ENCODE data around the gene UAP1L1. TPM values are rescaled to one million over a fixed set of nuclear protein-coding genes. Genes with fewer than 3 reads are reported as not detected.

UAP1L1 gene
- total and polyA plus RNA-seq, 2 of the 8 experiments (the other 6 are each of a cell fraction or from before 2014, with no cell fraction given): 2.0 to 5.4 TPM

DNA sequence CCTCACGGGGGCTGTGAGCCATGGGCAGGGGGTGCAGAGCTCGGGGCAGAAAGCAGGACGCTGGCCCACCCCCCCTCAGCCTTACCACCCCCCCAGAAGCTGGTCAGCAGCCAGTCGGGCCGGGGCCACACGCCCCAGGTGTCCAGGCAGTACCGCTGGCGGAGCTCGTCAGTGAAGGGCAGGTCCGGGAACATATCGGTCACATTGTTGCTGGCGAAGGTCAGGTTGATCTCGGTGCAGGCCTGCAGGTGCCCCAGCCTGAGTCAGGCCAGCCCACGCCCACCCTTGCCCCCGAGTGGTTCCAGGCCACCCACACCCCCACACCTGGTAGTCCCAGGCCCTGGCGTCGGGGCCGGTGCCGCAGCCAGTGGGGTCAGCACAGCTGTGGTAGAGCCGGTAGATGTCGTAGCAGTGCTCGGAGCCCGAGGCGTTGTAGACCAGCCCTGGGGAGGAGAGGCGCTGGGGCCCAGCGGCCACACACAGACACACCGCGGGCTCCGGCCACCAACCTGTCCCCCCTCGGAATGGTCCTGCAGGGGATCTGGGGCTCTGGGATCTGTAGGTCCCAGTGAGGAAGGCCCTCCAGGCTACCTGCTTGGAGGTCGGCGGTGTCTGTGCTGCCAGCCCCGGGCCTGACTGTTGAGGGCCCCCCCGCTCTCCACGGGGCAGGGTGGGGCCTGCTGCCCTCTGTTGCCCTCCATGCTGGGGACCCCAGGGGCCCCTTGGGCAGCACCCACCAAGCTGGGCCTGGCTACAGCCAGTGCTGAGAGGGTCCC, 34.7 kb downstream of the UAP1L1 start (continued):
- TF ChIP-seq EGR1 (IDR thresholded peaks at IDR 0.05; ENCODE audit: borderline replicate concordance, low read depth, low read length) (no peak), SIRT6 (IDR thresholded peaks at IDR 0.05; ENCODE audit: low read length) (no peak), CREB1 (IDR thresholded peaks at IDR 0.05) (no peak), NANOG (IDR thresholded peaks at IDR 0.05; ENCODE audit: insufficient read depth, low read depth, low read length, poor library complexity, severe bottlenecking) (no peak), BCL11A (IDR thresholded peaks at IDR 0.05; ENCODE audit: low read depth in 2 of 2, low read length in 2 of 2) (no peak), SIX5 (IDR thresholded peaks at IDR 0.05; ENCODE audit: low read depth, low read length) (no peak), SAP30 (IDR thresholded peaks at IDR 0.05; ENCODE audit: insufficient read depth, insufficient replicate concordance, low read length) (no peak)
- TF ChIP-seq, protein P1, sequence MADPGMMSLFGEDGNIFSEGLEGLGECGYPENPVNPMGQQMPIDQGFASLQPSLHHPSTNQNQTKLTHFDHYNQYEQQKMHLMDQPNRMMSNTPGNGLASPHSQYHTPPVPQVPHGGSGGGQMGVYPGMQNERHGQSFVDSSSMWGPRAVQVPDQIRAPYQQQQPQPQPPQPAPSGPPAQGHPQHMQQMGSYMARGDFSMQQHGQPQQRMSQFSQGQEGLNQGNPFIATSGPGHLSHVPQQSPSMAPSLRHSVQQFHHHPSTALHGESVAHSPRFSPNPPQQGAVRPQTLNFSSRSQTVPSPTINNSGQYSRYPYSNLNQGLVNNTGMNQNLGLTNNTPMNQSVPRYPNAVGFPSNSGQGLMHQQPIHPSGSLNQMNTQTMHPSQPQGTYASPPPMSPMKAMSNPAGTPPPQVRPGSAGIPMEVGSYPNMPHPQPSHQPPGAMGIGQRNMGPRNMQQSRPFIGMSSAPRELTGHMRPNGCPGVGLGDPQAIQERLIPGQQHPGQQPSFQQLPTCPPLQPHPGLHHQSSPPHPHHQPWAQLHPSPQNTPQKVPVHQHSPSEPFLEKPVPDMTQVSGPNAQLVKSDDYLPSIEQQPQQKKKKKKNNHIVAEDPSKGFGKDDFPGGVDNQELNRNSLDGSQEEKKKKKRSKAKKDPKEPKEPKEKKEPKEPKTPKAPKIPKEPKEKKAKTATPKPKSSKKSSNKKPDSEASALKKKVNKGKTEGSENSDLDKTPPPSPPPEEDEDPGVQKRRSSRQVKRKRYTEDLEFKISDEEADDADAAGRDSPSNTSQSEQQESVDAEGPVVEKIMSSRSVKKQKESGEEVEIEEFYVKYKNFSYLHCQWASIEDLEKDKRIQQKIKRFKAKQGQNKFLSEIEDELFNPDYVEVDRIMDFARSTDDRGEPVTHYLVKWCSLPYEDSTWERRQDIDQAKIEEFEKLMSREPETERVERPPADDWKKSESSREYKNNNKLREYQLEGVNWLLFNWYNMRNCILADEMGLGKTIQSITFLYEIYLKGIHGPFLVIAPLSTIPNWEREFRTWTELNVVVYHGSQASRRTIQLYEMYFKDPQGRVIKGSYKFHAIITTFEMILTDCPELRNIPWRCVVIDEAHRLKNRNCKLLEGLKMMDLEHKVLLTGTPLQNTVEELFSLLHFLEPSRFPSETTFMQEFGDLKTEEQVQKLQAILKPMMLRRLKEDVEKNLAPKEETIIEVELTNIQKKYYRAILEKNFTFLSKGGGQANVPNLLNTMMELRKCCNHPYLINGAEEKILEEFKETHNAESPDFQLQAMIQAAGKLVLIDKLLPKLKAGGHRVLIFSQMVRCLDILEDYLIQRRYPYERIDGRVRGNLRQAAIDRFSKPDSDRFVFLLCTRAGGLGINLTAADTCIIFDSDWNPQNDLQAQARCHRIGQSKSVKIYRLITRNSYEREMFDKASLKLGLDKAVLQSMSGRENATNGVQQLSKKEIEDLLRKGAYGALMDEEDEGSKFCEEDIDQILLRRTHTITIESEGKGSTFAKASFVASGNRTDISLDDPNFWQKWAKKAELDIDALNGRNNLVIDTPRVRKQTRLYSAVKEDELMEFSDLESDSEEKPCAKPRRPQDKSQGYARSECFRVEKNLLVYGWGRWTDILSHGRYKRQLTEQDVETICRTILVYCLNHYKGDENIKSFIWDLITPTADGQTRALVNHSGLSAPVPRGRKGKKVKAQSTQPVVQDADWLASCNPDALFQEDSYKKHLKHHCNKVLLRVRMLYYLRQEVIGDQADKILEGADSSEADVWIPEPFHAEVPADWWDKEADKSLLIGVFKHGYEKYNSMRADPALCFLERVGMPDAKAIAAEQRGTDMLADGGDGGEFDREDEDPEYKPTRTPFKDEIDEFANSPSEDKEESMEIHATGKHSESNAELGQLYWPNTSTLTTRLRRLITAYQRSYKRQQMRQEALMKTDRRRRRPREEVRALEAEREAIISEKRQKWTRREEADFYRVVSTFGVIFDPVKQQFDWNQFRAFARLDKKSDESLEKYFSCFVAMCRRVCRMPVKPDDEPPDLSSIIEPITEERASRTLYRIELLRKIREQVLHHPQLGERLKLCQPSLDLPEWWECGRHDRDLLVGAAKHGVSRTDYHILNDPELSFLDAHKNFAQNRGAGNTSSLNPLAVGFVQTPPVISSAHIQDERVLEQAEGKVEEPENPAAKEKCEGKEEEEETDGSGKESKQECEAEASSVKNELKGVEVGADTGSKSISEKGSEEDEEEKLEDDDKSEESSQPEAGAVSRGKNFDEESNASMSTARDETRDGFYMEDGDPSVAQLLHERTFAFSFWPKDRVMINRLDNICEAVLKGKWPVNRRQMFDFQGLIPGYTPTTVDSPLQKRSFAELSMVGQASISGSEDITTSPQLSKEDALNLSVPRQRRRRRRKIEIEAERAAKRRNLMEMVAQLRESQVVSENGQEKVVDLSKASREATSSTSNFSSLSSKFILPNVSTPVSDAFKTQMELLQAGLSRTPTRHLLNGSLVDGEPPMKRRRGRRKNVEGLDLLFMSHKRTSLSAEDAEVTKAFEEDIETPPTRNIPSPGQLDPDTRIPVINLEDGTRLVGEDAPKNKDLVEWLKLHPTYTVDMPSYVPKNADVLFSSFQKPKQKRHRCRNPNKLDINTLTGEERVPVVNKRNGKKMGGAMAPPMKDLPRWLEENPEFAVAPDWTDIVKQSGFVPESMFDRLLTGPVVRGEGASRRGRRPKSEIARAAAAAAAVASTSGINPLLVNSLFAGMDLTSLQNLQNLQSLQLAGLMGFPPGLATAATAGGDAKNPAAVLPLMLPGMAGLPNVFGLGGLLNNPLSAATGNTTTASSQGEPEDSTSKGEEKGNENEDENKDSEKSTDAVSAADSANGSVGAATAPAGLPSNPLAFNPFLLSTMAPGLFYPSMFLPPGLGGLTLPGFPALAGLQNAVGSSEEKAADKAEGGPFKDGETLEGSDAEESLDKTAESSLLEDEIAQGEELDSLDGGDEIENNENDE (IDR thresholded peaks at IDR 0.05; ENCODE audit: insufficient replicate concordance, low read length): no peak
